HG02840 (cell line): ENCODE results near the gene SMOC2.
"Not testable (repeated sequence)": the region's sequence is repeated elsewhere in the genome, so short reads cannot be mapped to it uniquely, and the experiment has no call there.

Experiments used
- ATAC-seq: cut with Tn5 transposase; IDR thresholded peaks from one replicate; pipeline ENCODE4 v1.9.1; 2021; ENCODE audit warnings: mild to moderate bottlenecking, moderate library complexity, moderate number of reproducible peaks; ENCODE audit not compliant: unreplicated experiment, low FRiP score

The SMOC2 gene

GRCh38 chr6:168670401-168670985 is 229.5 kb downstream of the SMOC2 start:
- no peak for ATAC-seq

GRCh38 chr6:168671028-168671862 is 230.3 kb downstream of the SMOC2 start:
- no peak for ATAC-seq

GRCh38 chr6:168671863-168672546 is 231.0 kb downstream of the SMOC2 start:
- ATAC-seq = no peak

DNA sequence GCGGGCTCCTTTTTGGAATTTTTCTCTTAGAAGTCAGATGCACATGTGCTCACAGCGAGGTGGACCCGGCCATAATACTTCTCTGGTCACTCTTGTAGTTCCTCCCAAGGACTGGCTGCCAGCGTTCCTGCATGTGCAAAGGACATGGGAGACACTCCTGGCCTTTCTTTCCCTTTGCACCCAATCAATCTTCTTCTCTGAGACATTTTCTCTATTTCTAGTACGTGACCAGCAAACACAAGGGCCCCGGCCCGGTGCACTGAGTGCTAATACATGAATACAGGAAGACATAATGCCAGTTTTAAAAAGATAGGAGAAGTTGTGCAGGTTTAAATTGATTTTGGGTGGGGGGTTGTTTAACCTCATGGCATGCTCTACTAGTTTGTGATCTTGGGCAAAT is 233.6 kb downstream of the SMOC2 start:
- no peak for ATAC-seq

DNA sequence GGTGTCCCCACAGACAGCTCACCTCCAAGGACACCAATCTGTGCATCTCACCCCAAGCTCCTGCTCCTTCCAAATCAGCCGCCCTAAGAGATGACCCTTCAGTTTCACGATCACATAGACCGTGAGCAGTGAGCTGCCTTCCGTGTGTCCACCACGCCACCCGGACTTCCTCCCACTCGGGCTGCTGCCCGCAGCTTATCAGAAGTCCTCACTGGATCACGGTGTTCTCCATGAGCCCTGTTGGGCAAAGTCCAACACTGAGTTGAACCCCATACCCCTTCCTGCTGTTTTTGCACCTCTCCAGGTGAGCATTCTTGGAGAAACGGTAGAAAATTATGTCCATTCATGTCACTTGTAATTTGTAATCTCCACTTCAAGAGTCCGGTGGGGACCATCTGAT is 234.4 kb downstream of the SMOC2 start:
- ATAC-seq = no peak

- no peak for ATAC-seq
These were observed 235.1 kb downstream of the SMOC2 start for GRCh38 chr6:168675933-168676551.

DNA sequence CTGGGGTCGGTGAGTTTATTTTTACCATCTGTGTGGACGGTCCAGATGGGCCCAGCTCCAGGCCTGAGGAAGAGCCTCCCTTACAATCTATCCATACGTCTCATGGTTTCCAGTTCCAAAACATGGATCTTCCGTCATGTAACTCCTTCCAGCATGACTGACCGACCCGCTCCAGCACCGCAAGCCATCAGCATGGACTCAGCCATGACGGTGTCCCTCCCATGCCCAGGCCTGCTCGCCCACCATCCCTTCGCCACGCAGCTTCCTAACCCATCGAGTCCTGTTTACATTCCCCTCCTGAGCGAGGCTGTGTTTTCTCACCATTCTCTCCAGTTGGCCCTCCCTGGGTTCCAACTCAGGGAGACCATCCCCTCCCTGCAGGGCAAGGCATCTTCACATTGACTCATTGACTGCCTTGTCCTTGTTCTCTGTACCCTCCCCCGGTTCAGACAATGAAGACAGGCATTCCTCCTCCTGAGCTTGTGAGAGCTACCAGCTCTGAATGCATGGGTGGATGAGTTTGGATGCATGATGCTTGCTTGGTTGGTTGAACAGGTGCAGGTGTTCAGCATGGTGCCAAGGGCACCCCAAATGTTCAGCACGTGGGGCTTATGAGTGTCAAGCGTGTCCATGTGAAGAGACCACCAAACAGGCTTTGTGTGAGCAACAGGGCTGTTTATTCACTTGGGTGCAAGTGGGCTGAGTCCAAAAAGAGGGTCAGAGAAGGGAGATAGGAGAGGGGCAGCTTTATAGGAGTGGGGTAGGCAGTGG is 235.8 kb downstream of the SMOC2 start:
- ATAC-seq = no peak

GRCh38 chr6:168677323-168677781 is 236.4 kb downstream of the SMOC2 start:
- not testable (repeated sequence) for ATAC-seq

- ATAC-seq = no peak
These were observed 237.1 kb downstream of the SMOC2 start for GRCh38 chr6:168678077-168678476.

DNA sequence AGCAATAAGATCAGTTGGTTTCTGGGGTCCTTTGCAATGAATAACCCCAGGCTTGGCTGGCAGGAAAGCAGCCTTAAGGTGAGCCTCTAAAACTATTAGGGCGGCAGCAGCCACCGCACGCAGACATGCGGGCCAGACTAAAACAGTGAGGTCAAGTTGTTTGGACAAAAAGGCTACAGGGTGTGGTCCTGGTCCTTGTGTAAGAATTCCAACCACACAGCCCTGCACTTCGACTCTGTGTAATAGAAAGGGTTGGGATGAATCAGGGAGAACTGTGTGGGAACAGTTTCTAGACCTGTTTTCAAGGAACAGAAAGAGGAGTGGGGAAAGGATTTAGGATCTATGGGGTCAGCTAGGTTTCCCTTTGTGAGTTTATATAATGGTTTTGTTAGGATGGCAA is 237.6 kb downstream of the SMOC2 start:
- ATAC-seq = no peak

DNA sequence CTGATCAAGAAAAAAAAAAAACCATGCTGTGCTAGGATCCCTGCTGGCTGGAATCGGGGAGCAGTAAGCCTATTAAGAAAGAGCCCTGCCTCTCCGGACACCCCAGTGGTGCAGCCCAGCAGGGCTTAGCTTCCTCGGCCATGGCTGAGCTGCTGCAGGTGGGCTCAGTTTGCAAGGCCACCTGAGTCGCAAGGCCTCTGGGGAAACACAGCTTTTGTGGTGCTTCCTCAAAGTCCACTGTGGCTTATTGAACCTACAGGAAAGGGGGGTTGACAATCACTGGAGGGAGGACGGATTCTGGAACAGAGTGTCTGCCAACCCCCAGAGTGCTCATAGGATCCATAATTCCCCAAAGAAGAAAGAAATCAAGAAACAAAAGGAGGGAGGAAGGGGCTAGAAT is 240.8 kb downstream of the SMOC2 start:
- ATAC-seq = no peak

- ATAC-seq = no peak
These were observed 242.6 kb downstream of the SMOC2 start for GRCh38 chr6:168683621-168684020.

- no peak for ATAC-seq
These were observed 243.5 kb downstream of the SMOC2 start for GRCh38 chr6:168684471-168684870.

DNA sequence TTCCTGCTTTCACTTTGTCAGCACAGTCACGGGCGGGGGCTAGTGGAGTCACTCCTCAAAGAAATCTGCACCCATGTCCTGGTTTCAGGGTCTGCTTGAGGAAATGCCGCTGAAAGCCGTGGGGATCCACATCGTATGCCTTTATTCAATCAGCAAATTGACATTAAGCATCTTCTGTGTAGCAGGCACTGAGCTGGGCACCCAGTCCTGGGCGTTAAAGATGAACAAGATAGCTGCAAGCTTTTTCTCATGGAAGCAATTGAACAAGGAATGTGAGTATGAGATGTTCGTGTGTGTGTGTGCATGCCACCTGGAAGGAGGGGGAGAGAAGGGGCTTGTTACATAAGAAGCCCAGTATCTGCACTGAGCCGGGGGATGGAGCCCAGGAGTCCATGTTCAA is 243.9 kb downstream of the SMOC2 start:
- ATAC-seq = no peak

GRCh38 chr6:168686029-168686738 is 245.2 kb downstream of the SMOC2 start:
- no peak for ATAC-seq

DNA sequence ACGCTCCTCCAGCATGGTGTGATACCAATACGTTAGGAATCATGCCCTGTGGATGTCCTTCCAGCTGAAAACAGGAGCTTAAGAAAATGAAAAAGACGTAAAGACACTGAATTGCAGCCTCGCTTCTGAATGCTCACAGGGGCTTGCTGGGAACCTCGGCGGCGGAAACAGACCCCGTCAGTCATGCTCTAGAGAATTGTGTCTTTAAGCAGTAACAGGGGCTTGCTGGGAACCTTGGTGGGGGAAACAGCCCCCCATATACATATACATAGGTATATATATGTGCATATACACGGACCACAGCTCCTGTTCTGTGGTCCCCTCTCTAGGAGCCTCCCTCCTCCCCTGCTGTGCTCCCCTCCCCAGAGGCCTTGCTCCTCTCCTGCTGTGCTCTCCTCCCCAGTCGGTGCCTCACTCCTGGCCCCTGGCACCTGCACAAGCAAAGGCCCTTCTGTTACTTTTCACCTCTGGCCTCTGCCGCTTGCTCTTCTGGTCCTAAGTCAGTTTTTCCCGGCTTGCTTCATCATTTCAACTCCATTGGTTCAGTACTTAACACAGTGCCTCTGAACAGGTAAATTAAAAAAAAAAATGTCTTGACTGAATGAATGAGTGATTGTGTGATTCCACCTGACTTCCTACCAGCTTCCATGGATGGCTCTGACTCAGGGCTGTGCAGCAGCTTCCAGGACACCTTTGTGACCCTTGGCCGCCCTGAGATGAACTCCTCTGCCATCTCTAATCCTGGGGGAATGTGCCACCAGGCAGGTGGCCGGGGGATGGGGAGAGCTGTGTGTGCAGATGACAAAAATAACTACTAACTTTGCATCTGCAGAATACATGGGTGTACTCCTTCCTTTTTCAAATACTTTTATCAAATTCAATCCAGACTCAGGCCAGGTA is 246.1 kb downstream of the SMOC2 start:
- no peak for ATAC-seq

- no peak for ATAC-seq
These were observed 249.3 kb downstream of the SMOC2 start for GRCh38 chr6:168690271-168690670.

- ATAC-seq = no peak
These were observed 250.8 kb downstream of the SMOC2 start for GRCh38 chr6:168691774-168692173.
